IPS-18c (cell line): Measurements from ENCODE around the gene DCLK2.

ENCODE experiments used
- H3K4me3 ChIP-seq: 2 replicates; pipeline ENCODE4 v1.7.0; 2013; ENCODE audit warnings: low read depth, mild to moderate bottlenecking, low read length, moderate library complexity; ENCODE audit not compliant: insufficient read depth
- H3K9me3 ChIP-seq: one replicate; pipeline ENCODE4 v1.6.1; 2013; ENCODE audit warnings: mild to moderate bottlenecking, low read length, moderate library complexity; ENCODE audit not compliant: control insufficient read depth, insufficient read depth

DCLK2 gene

DNA sequence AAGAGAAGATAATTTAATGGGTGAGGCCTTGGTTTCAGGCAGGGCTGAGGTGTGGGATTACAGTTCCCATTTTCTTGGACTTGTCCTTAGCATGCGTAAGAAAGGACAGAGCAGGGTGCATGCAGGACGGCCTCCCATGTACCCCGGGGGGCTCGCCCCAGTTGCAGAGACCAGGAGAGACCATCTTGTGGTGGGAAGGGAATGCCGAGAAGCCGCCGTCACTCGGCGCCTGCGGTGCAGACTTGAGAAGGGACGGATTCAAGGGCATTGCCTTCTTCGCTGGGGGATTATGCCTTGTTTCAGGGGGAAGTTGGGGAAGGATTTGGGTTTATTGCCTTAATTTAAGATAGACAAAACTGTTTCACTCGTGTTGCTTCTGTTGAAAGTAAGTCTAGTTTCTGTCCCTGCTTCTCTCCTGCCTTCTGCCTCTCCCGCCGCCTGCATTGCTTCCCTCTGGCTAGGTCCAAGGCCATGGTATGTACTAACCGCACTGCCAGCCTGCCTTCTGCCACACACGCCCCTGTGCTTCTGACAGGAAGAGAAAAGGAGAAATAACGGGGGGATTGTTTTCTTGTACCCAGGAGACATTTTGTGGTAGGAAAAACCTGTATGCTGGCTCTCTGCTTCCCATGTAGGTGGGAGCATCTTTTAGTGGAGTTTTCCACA is 175.9 kb downstream of the DCLK2 start:
- H3K9me3 ChIP-seq: no peaks in the 10 kb centered on the region

DNA sequence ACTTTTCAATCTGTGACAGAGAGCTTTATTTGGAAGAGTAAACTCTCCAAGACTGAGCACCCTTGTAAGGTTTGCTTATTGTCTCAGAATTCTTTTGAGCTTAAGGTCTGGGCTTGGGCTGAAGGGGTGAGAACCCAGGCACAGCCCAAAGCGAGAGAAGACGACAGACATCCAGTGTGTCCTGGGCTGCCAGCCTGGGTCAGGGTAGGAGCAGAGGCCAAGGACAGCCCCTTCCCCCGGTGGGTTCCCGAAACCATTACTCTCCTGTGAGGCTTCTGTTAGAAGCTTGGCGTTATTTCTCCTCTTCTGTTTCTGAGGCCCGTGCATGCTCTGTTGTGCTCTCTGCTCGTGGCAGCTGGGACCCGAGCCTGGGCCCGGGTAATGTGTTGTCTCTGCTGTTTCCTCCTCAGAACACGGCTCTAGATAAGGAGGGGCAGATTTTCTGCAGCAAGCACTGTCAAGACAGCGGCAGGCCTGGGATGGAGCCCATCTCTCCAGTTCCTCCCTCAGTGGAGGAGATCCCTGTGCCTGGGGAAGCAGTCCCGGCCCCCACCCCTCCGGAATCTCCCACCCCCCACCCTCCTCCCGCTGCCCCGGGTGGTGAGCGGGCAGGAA is 177.5 kb downstream of the DCLK2 start:
- no peak overlapping the region for H3K4me3 ChIP-seq
- H3K9me3 ChIP-seq: no peaks in the 10 kb centered on the region

More for the DNA sequence above, 175.9 kb downstream of the DCLK2 start:
- H3K4me3 ChIP-seq: no peak overlapping the region

DNA sequence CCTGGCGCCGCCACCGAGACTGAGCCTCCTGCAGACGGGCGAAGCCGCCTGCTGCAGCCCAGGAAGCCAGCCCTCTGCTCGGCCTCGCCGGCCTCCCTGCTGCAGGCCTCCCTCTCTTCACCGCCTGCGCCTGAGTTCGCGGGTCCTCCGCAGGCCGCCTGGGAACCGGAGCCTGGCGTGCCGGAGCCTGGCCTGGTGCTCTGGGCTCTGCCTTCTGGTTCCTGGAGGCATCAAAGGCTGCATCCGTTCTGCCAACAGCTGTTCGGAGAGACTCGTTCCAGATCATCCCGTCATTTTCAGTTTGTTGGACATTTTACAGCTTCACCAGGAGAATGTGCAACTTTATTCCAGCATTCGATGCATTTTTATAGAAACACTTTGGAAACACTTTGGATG is 178.0 kb downstream of the DCLK2 start:
- H3K9me3 ChIP-seq: no peaks in the 10 kb centered on the region
- no peak overlapping the region for H3K4me3 ChIP-seq

DNA sequence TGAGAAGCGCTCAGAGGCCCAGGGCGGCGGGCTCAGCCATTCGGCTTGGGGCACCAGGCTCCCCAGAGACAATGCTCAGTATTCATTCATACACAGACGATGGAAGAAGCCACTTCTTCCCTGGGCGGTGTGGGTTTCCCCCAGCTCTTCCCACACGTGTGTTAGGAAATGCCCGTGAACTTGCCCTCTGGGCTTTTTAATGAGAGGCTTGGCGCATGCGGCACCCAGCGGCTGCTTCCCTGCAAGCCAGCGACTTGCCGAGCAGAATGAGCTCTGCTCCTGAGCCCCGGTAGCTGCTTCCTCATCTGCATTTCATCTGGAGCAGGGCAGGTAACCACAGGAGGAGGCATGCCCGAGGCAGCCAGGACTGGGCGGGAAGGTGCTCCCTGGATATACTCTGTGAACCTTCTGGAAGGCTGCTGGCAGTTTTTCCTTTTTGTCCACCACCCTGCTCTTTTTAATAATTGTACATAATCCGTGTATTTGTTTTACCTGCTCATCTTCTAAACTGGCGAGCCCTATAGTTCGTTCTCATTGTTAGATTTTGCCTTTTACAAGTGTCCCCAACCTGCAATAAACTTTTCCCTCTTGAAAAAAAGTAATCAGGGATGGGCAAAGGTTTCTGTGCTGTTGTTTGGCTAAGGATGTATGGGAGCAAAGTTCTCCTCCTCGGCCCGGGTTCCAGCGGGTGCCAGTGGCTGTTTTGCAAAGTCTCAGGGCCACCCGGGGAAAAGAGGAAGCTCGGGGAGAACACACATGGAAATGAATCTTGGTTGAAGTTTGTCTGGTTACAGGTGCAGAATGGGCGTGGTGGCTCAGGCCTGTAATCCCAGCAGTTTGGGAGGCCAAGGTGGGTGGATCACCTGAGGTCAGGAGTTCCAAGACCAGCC is 178.8 kb downstream of the DCLK2 start:
- no peaks in the 10 kb centered on the region for H3K9me3 ChIP-seq
- H3K4me3 ChIP-seq: no peak overlapping the region

DNA sequence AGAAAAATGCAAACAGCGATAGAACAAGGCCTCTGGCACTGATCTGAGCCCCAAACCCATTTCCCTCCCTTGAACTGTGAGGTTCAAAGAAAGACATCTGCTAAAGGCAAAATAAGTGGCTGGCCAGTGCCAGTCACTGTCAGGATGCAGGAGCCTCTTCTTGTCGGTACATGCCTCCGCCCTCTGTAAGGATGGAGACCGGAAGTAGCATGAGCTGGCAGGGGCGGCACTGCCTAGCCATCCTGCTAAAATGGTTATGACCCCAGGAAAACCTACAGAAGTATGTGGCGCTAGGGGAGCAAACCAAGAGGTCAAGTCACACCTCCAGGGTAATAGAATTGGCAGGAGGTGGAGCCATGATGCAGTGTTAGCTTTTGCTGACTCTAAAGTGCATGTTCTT is 180.3 kb downstream of the DCLK2 start:
- no peak overlapping the region for H3K4me3 ChIP-seq
- H3K9me3 ChIP-seq: no peaks in the 10 kb centered on the region

DNA sequence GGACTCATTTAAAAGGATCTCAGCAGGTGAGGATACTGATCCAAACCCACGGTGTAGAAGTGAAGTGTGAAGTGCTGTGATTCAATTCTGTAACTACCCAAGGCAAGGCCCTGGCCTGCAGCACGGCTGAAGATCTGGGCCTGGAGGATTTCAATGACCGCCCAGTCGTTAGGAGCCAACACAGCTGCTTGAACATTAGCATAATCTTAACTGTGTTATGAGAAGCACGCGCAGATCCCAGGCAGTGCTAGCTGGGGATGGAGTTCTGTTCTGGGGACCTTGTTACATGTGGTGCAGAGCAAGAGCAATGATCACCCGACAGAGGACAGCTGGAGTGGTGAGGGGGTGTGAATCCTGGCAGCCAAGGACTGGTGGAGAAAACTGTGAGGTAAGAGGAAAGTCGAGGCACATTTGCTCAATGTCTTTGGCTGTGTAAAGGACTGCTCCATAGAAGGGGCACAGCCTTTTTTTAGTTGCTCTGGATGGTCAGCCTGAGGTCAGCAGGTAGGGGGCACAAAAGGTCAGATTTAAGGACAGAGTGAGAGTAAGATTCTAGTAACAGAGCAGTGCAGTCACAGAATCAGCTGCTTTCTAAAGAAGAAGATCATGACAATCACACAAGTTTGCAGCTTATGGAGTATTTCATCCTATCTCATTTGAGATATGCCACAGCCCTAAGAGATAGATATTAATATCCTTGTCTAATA is 181.8 kb downstream of the DCLK2 start:
- no peaks in the 10 kb centered on the region for H3K9me3 ChIP-seq
- H3K4me3 ChIP-seq: no peak overlapping the region

DNA sequence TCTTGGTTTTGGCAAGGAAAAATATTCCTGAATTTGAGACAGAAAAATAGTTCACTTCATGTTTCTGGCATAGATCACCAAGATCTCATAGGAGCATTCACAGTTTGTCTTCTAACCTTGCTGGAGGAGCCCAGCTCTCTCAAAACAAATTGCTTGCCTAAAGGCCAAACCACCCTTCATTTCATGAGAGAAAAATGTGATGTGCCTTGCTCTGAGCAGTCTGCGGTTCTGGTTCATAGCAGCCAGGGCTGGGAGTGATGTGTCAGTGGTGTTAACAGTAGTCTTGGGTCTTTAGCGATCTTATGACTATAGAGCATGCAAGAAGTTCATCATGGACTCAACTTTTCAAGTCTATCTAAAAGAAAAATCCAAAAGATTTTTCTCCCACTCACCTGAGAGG is 183.3 kb downstream of the DCLK2 start:
- no peaks in the 10 kb centered on the region for H3K9me3 ChIP-seq
- no peak overlapping the region for H3K4me3 ChIP-seq

DNA sequence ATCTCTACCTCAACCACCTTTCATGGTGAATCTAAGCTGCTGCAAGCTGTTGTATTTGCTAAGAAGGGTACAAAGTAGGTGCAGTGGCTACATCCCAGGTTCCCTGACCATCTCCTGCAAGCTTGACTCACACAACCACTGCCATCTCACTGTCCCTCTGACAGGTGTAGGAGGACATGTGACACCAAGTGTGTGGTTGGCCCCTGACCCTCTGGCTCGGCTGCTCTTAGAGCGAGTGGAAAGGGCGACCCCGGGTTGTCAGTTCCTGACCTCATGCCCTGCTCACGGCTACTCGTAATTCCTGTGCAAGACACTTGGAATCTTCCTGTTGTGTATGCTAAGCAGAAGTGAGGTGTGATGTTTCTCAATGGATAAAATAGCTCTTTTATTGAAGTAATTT is 184.4 kb downstream of the DCLK2 start:
- Histone ChIP-seq H3K9me3 (no peaks in the 10 kb centered on the region), H3K4me3 (no peak overlapping the region)

DNA sequence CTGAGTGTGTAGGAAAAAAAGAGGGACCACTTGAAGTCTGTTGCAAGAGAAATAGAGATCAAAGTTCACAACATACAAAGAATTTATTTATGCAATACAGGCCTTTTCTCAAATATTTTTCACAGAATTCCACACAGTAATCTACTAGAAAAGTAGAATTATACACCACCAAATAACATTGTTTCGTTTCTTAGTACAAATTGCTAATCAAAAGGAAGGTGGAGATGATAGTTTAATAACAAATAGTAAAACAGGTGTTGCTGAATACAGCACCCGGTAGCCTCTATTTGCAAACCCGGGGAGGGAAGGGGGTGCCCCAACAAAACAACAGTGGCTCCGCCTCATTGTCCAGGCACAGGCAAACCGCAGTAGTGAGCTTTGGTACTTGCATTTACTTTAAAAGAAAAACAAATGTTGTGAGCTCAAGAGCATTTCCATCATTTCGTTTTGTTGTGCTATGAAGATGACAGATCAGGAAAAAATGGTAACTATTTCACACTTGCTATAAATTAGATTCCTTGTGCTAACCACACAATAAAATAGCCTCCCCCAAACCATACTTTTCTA is 186.4 kb downstream of the DCLK2 start:
- Histone ChIP-seq H3K9me3 (no peaks in the 10 kb centered on the region), H3K4me3 (no peak overlapping the region)

DNA sequence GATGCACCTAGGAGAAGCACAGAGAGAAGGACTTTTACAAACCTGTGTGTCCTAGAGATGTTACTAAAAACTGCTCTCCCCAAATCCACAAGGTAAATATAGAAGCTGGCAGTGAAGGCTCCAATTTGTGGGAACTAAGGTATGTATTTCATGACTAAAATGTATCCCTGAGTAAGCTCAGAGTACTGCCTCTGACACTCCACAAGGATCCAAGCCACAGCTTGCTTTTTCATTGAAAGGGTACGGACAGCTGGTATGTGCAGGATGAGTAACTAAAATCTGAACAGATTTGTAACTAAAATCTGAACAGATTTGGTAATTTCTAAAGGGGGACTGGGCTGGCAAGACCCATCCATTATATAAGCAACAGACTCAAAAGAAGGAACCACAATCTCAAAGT is 187.6 kb downstream of the DCLK2 start:
- H3K4me3 ChIP-seq: no peak overlapping the region
- no peaks in the 10 kb centered on the region for H3K9me3 ChIP-seq

DNA sequence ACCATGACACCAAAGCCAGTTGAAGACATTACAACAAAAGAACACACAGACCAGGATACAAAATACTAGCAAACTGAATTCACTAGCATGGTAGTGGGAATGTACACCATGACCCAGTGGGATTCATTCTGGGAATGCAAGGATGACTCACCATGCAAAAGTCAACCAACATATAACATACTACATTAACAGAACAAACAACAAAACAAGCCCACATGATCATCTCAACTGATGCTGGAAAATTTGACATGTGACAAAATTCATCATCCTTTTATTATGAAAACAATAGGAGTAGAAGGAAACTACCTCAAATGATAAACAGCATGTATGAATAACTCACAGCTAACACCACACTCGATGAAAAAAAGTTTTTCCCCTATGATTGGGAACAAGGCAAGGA is 190.2 kb downstream of the DCLK2 start:
- no peaks in the 10 kb centered on the region for H3K9me3 ChIP-seq

DNA sequence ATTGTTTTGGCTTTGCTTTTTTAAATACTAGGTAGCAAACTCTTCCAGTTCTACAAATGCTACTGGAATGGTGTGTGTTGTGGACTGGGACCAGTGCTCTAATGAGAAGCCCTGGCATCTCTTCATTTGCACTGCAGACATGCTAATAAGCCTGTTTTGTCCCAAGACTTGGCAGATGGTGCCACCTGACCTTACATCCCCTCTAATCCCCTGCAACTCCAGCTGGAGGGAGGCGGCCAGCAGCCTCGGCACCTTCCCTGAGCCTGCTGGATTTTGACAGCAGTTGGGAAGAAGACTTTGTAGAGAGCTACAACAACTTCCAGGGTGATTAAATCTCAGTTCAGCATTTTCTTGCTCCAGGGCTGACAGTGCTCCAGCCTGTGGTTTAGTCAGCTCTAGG is 200.0 kb downstream of the DCLK2 start:
- no peaks in the 10 kb centered on the region for H3K9me3 ChIP-seq
- no peak overlapping the region for H3K4me3 ChIP-seq

More for the DNA sequence above, 190.2 kb downstream of the DCLK2 start:
- H3K4me3 ChIP-seq: no peak overlapping the region

DNA sequence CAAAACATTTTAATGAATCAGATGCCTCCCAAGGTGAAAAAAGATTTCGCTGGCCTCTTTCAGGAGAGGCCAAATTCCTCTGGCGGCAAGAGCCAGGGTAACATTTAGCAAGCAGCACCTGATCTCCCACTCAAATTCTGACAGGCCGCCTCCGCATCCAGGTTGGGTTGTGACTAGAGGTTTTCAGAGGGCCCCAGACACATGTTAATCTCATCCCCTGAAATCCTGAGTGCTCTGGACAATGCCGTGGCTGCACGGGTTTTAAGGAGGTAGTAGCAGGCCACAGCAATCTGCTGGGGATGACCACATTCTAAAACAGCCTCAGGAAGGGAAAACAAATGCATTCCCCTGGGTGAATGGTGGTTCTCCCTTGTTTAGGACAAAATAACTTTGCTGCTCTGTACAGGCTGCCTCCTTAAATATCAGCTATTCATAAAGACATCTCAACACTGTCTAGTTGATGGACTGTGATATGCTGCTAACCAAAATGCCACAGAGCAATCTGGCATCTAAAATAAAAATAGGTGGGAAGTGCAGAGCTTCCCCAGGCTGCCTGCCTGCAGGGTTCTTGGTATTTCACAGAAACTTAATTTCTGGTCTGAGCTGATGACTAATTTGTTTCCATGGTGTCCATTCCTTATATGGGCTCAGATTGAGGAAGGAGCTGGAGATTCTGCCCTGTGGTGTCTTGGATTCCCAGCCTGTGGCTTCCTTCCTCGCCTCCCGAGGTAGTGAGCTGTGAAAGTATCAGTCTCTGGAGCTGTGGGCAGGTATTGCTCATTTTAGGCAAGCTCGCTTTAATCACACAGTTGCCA is 202.0 kb downstream of the DCLK2 start:
- Histone ChIP-seq H3K4me3 (no peak overlapping the region), H3K9me3 (no peaks in the 10 kb centered on the region)

DNA sequence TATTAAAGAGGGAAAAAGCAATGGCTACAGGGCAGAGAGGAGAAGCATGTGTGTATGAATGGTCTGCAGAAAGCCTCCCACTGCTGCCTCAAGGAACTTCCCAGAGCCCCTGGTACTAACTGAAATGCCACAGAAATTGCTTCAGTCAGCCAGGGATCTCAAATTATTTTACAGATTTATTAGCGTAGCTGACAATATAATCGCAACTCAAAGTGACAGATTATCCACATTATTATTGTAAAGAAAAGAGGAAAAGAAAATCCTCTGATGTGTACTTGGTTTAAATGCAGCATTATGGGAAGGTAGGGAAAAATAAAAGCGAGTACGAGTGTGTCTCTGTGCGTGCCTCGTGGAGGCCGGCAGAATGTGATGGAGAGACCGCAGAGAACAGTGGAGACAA is 202.7 kb downstream of the DCLK2 start:
- no peak overlapping the region for H3K4me3 ChIP-seq
- H3K9me3 ChIP-seq: no peaks in the 10 kb centered on the region

DNA sequence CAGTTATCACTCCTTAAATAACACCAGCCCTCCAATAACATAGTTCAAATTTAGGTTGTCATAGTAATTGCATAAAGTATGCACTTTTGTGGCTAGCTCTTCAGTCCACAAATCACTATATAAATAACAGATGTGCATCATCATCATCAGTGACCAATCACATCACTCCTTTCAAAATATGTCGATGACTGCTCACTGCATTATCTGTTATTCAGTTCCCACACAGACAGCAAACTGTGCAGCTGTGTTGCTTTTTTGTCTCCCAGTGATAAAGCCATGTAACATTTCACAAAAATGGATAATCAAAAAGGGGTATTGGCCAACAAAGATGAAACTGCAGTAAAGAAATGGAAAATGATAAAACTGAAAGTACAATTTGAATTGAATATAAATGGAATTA is 205.4 kb downstream of the DCLK2 start:
- Histone ChIP-seq H3K4me3 (no peak overlapping the region), H3K9me3 (no peaks in the 10 kb centered on the region)

DNA sequence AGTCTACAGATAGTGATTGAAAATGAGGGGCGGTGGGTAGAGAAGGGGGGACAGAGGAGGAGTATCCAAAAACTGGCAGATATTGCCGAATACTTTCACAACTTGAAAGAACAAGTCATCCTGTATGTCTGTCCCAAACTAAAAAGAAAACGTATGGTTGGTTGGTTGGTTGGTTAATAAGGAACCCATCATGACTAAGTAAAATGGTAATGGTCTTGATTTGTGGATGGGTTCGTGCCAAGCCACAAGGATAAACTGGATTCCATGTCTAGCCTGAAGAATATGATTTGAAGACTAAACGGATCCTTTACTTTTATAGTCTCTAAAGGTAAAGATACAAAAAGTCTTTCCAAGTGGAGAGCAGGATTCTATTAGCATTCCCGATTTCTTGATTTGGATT is 208.4 kb downstream of the DCLK2 start:
- H3K4me3 ChIP-seq: no peak overlapping the region

DNA sequence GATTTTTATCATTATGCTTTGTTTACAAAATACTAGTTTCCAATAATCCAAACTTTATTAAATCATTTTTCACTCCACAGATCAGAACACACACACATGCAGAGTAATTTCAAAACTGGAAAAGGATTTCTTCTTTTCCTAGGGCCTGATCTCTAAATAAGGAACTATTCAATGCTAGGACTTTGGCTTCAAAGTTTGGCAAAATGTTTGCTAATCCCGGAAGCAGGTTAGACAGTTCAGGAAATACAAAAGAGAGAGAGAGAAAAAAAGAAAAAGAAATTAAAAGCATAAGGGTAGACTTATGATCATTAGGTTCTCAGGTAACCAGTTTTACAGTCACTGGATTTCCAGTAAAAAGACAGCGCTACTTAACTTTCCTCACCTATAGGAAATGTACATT is 211.0 kb downstream of the DCLK2 start:
- Histone ChIP-seq H3K9me3 (no peaks in the 10 kb centered on the region), H3K4me3 (no peak overlapping the region)

More for the DNA sequence above, 208.4 kb downstream of the DCLK2 start:
- no peaks in the 10 kb centered on the region for H3K9me3 ChIP-seq
